NCI-H2029 (cell line): Measurements from ENCODE around the gene KLHL13.
"Not testable (repeated sequence)": the region's sequence is repeated elsewhere in the genome, so short reads cannot be mapped to it uniquely, and the experiment has no call there.

ENCODE experiments used
- DNase-seq: peaks from one replicate; lab custom pipeline; 2025; lab: John Stamatoyannopoulos, UW

The KLHL13 gene

DNA sequence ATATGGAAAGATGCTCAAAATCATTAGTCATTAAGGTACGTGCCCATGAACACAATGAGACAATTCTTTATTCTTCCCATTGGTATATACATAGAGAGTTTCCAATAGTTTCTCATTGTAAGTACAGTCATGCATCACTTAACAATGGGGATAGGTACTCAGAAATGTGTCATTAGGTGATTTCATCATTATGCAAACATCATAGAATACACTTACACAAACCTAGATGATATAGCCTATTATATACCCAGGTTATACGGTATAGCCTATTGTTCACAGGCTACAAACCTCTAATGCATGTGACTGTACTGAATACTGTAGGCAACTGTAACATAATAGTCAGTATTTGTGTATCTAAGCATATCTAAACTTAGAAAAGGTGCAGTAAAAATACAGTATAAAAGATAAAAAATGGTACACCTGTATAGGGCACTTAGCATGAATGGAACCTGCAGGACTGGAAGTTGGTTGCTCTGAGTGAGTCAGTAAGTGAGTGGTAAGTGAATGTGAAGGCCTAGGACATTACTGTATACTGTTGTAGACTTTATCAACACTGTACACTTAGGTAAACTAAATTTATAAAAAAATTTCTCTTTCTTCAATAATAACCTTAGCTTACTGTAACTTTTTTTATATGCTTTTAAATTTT lies 49.6 kb downstream of the KLHL13 start:
- DNase-seq, result no peak

DNA sequence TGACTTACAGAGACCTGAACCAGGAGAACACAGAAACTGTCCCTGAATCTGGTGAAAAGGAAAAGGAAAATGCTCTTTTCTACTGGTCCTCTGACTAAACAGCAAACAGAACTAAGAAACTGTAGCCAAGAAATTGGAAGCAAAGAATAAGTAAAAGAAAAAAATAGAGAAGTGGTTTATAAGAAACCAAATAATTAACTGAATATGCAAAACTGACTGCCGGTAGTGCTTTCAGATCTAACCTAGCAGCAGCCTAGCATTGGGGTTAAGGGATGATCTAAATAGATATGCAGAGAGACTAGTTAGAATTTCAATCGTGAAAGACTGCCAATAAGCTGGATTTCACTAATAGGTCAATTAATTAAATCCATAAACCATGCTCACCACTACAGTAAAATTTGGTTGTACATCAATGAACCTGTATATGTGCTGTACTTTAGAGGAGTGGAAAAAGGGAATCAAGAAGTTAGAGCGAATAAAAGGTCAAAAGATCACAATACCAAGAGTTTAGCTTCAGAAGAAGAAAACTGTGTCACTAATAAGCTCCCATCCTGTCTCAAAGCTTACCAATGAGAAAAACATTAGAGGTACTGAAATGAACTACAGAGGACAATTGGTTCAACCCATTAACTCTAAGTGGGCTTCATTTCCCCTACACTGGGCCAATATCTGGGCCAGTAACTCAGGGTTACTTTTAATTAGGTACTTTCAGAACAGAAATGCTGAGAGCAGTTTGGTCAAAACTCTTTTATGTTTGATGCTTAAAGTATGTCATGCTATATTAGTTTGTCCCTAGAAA lies 53.6 kb downstream of the KLHL13 start:
- no peak for DNase-seq

DNA sequence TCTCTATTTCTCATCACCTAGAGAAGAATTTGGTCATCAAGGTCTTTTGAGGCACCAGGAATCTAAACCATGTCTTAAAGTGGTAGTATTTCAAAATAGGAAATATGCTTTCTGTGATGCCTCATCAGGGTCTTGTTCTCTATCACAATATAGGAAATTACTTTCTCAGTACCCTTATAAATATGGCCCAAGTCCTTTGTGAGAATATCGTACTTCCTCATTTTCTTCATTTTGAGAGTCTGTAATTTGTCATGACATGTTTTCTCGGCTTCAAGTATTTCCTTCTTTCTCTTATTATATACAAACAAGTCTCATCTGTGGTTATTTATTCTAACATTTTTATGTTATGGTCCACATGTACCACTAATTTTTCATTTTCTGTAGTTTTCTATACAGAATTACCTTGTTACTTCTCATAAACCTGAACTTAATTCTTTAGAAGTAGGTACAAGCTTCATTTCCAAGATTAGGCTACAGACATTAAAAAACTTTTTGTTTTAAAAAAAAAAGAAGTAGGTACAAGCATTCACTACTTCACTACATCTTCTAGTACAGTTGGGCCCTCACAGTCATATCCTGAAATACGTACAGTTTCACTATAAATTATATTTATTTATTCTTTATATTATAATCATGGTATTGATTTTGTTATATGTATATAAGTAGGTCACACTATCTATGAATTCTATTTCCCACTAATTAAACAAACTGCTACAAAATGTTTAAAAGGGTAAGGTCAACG lies 54.4 kb downstream of the KLHL13 start:
- DNase-seq, result no peak

DNA sequence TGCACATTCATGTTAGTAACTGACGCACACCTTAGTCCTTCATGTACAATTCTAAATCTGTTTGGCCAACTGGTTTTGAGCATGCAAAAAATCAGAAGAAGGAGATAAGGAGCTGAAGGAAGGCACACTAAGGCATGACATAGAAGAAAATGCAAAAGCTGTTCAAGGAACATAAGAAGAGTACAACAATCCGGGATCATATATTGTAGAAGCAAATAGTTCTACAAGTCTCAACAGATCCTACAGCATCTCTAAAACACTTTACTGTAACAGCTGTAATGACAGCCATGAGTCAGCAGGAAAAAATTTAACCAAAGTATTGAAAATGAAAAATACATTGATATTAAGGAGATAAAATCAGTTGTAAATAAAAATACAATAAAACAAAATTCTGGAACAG lies 57.7 kb downstream of the KLHL13 start:
- no peak for DNase-seq

DNA sequence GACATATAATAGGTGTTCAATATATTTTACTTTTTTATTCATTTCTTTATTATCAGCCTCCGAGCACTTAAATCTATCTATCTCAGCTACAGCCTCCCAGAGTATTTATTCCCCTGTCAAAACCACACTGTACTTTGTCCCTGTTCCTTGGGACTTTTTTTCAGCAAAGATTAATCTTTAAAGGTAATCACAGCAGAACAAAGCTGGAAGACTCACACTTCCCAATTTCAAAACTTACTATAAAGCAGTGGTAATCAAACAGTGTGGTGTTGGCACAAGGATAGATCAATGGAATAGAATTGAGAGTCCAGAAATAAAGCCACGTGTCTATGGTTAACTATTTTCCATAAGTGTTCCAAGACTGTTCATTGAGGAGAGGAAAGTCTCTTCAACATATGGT lies 59.7 kb downstream of the KLHL13 start:
- DNase-seq, result no peak

DNA sequence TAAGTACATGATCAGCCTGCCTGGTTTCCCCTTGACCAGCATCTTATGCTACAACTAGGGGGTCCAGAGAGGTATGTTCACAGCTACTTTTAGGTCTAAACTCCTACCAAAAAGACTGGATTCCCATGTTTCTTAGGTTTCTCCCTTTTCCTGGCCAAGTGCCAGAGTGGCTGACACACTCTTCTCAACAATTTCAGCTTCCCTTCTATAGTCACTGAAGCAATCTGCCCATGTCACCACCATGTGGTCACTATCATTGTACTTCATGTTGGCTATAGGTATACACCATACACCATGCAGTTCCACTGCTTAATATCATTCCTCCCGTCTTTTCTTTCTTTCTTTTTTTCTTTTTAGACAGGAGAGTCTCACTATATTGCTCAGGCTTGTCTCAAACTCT lies 66.9 kb downstream of the KLHL13 start:
- no peak for DNase-seq

DNA sequence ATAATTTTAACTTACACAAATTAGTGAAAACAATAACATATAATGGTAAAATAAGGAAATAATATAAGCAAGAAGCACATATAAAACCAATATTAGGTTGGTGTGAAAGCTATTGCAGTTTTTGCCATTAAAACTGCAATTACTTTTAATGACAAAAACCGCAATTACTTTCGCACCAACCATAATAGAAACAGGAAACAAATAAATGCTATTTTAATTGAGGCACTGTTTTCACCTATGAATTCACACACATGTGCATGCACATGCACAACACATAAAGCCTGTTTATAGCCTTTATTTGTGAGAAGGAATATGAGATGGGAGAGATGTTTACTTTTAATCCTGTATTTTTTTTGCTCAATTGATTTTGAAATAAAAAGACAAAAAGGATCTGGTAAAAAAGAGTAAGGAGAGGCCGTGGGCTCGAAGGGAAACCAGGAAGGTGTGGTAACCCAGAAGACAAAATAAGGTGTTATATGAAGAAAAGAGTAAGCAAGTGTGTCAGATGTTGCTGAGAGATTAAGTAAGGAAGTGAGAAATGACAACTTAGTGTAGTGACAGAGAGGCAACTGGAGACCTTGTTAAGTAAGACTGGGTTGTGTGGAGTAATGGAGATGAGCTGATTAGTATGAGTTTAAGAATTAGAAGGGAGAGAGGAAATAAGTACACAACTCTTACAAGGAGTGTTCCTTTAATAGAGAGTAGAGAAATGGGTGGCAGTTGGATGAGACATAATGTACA lies 69.0 kb downstream of the KLHL13 start:
- DNase-seq, result no peak

DNA sequence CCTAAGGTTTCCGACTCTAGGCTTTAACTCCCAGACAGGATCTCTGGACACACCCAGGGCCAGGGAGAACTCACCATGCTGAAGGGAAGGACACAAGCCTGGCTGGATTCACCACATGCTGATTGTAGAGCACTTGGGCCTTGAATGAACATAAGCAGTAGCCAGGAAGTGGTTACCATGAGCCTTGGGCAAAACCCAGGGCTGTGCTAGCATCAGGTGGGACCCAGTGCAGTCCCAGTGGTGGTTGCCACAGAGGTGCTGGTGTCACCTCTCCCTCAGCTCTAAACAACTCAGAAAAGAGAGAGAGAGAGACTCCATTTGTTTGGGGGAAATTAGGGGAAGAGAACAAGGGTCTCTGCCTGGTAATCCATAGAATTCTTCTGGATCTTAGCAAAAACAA lies 77.0 kb downstream of the KLHL13 start:
- DNase-seq, result no peak

DNA sequence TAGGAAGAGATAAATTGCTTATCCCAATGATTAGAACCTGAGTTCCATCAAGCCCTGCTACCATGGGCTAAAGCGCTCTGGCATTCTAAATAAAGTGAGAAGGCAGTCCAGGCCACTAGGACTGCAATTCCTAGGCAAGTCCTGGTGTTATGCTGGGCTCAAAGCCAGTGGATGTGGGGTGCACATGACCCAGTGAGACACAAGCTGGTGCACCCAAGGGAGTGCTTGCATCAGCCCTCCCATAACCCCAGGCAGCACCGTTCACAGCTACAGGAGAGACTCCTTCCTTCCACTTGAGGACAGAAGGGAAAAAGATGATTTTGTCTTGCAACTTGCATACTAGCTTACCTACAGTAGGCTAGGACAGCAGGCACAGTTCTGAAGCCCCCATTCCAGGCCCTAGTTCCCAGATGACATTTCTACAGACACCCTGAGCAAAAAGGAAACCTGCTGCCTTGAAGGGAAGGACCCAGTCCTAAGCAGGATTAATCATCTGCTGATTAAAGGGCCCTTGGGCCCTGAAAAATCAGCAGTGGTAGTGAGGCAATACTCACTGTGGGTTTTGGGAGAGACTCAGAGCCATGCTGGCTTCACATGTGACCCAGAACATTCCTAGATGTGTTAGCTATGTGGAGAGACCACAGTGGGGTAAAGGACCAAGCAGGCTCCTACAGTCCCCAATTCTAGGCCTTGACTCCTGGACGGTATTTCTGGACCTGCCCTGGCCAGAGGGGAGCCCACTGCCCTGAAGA lies 77.8 kb downstream of the KLHL13 start:
- no peak for DNase-seq

DNA sequence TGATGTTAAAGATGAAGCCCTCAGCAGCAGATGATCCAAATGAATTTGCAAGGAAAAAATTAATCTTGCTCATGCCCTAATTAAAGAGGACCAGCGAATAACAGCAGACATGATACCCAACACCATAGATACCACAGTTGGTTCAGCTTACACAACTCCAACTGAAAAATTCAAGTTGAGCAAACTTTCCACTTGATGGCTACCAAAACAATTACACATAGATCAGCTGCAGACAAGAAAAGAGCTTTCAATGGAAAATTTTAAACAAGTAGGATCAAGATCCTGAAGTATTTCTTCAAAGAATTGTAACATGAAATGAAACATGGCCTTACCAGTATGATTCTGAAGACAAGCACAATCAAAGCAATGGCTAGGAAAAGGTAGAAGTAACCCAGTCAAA lies 90.0 kb downstream of the KLHL13 start:
- no peak for DNase-seq

DNA sequence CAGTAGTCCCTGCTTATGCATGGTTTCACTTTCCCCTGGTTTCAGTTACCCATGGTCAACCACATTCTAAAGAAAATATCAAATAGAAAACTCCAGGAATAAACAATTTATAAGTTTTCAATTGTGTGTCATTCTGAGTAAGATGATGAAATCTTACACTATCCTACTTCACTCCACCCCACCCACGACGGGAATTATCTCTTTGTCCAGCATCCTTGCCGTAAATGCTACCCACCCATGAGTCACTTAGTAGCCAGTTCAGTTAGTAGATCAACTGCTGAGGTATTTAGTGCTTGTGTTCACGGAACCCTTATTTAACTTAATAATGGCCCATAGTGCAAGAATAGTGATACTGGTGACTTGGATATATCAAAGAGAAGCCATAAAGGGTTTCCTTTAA lies 91.4 kb downstream of the KLHL13 start:
- DNase-seq, result no peak

DNA sequence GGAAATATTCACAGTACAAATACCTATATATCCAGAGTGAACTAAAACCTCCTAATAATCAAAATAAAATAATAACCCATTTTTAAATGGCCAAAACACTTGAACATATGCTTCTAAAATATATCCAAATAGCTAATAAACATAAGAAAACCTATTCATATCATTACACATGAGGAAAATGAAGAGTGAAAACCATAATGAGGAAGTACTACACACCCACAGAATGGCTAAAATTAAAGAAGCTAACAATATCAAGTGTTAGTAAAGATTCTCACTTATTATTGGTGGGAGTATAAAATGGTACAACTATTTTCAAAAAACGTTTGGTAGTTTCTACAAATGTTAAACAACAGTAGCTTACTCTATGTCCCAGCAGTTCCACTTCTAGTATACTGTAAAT lies 92.1 kb downstream of the KLHL13 start:
- no peak for DNase-seq

DNA sequence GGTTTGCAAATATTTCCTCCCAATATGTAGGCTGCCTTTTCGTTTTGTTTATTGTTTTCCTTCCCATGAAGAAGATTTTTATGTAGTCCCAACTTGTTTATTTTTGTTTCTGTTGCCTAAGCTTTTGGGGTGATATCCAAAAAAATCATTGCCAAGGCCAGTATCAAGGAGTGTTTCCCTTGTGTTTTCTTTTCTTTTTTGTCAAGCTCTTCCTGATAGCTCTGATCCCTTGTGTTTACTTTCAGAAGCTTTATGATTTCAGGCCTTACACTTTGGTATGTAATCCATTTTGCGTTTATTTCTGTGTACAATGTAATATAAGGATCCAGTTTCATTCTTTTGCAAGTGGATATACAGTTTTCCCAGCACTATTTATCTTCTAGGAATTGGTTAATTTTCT lies 93.9 kb downstream of the KLHL13 start:
- no peak for DNase-seq

DNA sequence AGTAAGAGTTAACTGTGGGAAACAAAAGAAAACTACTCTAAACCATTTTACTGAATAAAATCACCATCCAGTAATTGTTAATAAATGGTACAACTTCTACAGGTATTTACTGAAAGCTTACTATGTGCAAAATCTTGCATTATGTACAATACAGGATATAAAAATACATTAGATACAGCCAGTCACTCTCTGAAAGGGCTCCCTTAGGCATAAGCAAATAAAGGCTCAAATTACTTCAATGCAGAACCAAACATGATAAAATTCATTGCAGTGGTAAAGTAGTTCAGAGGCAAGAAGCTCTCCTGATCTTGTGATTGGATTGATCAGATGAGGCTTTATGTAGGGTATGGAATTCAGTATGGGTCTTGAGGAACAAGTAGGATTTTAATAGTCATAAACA lies 100.2 kb downstream of the KLHL13 start:
- no peak for DNase-seq

DNA sequence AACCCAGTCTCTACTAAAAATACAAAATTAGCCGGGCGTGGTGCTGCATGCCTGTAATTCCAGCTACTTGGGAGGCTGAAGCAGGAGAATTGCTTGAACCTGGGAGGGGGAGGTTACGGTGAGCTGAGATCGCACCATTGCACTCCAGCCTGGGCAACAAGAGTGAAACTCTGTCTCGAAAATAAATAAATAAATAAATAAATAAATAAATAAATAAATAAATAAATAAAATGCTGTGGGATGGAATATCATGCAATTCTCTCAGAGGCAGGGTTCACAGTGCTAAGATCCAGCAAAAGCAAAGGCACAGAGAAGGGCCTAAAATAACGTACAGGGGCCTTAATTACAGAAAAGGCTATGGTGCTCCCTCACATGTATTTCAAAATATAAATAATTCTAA lies 114.2 kb downstream of the KLHL13 start:
- DNase-seq, result not testable (repeated sequence)

DNA sequence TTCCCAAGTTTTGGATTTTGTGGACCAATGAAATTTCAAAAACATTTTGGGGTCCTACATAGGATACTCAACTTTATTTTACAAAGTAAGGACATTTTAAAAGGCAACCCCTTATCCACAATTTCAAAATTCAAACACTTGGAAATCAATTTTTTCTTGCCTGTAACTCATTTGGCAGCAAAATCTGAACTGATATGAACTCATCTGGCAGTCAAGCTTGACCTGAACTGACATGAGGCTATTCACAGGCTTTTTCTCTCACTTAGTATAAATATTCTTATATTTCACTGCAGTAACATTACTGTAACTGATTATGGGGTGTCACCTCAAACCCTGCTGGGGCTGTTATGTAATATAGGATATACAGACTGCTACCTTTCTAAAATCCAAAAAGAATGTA lies 116.1 kb downstream of the KLHL13 start:
- no peak for DNase-seq

DNA sequence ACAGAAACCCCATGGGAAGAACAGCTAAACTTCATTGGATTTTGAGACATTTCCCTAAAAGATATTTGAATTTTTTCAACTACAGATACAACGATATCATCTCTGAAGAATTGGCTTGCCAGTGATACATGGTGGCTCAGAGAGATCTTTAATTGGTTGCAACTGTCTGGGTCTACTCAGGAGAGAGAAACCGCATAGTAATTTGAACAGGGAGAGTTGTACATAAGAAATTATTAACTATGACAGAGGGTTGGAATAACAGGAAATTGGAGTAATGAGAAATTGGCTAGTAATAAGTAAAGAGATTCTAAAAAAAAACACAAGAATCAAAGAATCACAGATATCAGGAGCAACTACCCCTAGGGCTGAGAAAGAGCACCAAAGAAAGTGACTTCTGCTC lies 118.4 kb downstream of the KLHL13 start:
- DNase-seq, result no peak

DNA sequence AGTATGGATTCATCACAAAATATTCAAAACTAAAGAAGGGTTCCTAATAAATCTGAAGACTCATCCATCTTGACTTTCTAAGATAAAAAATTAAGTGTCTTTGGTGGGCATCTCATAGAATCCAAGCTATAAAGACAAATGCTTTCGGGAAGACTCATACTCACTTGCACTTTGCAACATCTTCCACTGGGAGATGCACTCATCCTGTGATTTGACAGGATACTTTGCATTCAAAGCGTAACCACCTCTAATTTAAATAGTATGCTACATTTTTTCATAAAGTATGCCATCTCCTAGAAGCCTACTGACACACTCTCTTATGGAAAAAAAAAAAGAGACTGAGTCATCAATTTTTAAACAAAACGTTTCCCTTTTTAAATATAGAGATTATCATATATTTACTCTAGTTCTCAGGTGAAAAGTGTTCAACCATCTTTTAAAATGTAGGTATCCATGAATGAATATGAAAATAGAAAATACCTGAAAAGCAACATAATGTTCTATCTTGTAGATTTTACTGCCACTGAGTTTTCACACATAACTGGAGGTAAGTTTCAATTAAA lies 119.6 kb downstream of the KLHL13 start:
- DNase-seq, result no peak

DNA sequence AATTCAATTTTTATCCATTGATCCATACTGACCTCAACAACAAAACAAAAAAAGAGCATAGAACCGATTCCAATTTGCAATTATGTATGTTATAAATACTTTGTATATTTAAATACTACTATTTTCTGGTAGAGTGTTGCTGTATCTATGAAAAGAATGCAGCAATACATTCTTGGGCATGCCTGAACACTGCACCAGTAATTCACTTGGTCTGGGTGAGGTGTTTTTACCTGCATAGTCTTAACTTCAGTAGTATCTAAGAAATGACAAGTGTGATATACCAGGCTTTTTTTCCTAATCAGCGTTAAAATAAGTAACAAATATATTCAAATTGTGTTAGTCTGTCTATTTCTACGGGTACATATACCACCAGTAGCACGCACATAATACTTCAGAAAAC lies 120.2 kb downstream of the KLHL13 start:
- no peak for DNase-seq

DNA sequence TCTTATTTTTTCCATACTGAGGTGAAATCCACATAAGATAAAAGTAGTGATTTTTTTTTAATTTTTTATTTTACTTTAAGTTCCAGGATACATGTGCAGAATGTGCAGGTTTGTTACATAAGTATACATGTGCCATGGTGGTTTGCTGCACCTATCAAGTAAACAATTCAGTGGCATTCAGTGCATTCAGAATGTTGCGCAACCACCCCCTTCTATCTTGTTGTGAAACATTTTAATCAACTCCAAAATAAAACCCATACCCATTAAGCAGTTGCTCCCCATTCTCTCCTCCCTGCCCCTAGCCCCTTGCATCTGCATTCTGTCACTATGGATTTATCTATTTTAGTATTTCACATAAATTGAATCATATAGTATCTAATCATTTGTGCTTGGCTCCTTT lies 121.2 kb downstream of the KLHL13 start:
- no peak for DNase-seq

DNA sequence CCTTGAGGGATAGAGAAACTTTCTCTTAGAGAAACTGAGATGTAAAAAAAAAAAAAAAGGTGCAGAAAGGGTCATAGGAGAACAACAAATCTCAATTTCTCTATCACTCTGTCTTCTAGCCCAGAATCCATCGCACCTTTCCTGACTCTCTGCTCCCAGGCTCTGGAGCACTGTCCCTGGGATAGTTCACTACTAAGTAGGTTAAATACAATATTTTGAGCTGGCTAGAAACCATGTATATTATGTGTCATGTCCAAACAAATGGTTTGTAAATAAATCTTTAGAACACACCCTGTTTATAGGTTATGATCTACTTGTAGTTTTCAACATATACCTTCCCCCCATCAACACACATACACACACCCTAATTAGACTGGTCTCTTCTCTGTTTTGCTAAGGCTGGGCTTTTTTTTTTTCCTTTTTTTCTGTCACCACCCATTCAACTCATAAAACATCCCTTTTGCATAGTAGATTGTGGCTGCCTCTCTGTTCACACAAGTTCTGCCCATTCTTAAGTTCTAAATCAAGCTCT lies 124.4 kb downstream of the KLHL13 start:
- DNase-seq, result no peak
